Measurements from ENCODE around the gene PALD1.

The PALD1 gene

DNA sequence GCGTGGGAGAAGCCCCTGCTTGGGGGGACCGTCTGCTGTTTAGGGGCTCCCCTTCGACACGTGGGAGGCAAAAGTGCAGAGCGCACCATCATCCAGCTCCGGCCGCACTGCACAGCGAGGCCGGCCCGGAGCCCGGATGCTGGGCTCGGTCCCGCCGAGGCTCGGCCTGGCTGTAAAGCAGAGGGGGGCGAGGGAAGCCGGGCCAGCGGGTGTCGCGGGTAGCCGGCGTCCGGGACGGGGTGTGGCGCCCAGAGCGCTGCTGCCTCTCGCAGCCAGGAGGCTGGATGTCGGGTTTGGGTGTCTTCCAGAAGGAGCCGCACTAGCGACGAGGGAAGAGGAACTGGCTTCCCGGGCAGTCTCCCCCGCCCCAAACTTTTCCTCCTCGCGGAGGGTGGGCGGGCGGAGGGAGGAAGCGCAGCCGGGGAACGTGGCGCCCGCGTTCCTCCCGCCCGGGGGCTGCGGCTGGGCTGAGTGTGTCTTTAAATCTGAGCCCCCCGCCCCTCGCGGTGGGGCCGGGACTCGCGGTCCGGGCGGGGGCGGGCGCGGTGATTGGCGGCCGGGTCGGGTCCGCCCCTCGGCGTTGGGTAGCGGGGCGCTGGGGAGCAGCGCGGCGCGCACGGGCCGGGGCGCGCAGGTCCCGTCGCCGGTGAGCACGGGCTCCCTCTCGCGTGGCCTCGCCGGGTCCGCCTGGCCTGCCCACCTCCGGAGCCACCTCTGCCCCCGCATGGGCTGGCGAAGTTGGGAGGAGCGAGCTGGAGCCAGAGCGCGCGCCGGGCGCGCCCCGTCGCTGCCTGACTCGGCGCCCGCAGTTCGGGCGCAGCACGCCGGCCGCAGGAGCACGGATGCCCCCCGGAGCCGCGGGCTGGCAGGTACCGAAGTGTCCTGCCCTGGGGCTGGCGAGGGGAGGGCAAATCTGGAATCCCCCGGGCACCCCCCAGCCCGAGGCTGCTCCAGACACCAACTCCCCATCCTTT lies at the start of gene PALD1:
Gene PALD1 (plus strand): TSS at position 577 of the 974 bp plus-strand sequence. CDS start 47,185 bp downstream, outside the sequence.
- DNase-seq: no peak

DNA sequence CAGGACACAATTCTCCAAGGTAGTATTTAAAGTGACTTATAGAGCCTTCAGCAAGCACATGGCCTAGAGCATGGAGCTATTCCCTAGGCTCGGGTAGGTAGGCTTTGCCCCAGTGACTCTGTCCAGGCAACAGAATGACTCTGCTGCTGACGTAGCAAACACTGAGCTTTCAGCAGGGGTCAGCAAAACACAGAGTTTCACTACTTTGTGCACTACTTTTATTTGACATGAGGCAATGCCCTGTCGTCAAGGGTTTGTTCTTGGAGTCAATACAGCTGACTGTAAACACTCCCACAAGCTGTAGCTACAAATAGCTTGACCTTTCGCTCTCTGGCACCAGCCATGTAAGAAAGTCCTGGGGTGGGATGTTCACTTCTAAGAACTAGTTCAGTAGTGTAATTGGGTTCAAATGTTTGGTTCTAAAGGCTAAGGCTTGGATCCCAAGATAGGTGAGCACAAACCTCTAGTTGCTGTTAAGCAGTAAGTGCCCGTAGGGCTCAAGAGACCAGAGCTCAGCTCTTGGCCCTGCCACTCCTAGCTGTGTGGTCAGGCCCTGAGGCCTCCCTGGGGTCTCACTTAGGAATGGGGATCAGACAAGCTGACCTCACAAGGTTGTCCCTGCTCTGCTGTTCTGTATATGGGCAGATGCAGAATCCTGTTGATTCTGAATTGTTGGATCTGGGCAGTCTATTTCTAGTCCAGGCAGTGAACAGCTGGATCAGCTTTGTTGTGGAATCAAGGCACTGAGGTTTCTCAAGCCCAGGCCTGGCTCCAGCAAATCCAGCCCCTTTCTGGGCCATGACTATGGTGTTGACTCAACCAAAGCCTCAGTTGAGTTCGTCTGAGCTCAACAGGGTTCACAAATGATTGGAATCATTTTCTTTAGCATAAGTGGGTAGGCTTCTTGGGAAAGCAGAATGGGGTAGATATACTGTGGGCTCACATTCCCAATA lies 47.8 kb upstream of the PALD1 start:
- no peak for DNase-seq

DNA sequence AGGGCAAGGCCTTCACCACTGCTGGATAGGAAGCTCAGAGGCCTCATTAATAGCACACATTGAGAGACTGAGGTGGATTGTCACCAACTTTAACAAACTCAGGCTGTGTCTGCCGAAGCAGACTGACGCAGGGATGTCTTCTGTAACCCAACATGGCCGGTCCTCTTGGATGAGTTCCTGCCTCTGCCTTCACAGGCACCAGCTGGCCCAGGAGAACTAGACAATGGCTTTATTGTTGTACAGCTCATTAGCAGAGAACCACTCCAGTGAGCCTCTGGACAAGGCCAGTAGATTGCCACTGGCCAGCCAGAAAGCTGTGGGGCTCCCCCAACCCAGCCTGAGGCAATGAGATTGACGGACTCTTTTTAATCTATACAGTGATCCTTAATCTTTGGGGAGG lies 46.5 kb upstream of the PALD1 start:
- DNase-seq: no peak

DNA sequence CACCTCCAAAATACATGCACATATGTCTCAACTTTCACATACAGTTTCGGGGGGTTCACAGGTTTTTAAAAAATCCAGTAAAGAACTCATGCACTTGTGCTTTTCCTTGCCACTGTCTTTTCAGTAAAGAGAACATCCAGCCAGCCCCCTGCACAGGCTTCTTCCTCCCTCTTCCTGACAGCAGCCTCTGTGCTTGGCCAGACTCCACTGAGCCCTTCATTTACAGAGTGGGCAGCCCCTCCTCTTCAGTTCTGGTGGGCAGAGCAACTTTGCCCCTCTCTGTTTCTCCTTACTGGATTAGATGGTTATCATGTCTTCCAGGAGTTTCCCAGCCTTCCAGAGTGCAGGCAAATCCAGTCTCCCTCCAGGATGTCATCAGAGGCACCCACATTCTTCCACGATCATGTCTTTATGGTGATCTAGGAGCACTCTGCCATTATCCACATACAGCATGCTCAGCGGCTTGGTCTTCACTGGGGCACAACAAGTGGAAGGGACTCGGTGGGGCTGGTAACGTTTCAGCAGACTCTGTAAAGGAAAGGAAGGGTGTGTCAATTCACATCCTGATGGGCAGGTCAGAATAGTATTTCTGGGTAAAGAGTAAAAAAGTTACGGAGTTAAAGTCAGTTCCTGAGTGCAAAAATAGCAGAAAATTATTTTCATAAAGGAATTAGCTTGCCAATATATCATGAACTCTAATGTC lies 45.9 kb upstream of the PALD1 start:
- DNase-seq: no peak

DNA sequence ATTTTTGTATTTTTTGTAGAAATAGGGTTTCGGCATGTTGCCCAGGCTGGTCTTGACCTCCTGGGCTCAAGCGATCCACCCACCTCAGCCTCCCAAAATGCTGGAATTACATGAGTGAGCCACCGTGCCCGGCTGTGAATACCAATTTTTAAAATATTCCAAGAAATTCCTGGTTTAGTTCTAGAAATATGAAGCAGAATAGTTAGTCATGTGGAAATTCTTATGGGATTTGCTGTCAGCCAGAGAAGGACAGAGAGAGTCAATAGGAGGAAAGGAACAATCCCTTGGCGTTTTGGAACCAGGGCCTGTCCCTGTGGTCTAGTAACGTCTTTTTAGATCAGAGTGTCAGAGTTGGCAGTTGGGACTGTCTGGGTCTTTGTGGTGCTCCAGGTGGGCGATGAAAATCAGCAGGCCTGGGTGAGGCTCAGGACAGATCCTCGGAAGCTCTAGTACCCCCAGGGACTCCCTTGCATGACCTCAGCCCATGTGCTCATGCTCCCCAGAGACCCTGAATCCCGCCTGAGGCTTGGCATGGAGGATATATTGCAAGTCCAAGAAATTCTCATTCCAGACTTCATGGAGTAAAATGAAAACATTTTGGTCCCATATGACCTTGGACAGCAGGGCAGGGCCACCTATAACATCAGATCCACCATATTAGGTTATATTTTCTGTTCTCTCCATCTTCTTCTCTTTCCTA lies 44.8 kb upstream of the PALD1 start:
- no peak for DNase-seq

DNA sequence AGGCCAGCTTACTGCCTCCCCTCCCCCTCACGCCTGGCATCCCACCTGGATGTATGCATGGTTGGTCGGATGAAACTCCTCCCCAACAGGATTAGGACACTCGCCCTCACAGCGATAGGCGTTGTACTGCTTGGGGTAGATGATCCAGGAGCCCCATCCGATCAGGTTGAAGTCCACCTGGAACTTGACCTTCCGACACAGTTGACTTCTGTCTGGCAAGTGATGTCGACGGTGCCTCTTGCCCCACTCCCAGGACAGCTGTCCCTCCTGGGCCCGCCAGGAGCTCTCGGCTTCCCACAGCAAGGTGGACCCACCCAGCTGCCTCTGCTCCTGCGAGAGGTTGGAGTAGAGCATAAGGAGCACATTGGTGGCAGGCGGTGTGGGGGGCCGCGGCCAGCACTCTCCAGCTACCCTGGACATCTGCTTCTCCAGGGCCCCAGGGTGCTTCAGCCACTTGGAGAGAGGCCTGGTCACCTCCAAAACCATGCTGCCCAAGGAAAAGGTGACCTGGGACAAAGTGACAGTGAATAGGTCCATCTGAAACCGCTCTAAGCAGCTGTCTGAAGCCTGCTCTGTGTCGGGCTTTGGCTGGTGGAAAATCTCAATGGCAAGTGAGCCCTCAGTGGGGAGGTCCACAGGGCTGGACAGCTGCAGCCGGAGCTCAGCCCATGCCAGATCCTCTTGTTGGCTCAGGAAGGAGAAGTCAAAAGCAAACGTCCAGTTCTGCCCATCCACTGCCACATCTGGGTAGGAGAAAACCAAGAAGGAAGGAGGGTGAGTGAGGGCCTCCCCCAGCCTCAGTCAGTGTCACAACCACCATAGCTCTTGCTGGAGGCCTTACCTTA lies 43.1 kb upstream of the PALD1 start:
- DNase-seq: no peak

DNA sequence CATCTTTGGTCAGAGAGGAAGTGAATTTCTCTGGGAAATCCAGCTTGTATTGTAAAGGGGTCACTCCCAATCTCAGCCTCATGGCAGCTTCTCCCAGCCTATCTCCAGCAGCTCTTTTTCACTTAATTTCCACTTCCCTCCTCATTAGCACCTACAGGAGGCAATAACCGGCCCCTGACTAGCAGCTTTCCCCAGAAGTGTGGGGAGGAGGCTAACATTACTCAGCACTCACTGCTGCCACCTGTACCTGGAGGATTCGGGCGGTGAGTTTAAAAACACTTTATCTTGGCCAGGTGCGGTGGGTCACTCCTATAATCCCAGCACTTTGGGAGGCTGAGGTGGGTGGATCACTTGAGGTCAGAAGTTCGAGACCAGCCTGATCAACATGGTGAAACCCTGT lies 40.8 kb upstream of the PALD1 start:
- DNase-seq: no peak

DNA sequence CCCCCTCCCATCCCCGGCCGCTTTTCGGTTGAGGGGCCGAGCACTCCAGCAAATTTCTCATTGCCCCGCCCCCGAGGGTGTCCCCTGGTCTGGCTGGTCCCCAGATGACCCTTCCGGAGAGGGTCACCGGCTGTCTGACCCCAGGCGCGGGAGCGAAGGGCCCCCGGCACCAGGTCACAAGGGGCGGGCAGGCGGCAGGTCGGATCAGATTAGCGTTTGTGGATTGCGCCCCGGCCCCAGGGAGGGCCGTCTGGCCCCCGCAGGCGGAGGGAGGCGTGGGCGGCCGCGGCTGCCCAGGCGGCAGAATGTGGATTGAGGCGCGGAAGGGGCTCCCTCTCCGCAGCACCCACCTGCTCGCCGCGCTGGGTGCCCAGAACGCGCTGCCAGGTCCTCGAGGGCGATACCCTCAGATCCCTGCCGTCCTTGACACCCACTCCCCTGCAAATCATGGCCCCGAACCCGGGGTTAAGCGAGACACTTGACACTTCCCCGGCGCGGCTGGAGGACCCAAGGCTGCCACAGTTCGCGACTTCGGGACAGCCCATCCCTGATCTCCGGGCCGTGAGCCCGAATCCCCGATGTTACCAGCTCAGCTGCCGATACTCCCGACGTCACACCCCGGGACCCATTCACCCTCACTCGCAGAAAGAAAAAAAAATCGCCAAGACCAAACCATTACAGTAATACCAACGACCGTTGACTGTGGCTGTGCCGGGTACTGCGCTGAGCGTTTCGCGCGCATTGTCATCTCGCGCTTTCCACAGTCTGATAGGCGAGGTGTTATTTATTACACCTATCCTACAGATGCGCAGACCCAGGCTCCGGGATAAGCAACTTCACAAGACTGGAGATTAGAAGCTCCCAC lies 38.0 kb upstream of the PALD1 start:
- DNase-seq: no peak

DNA sequence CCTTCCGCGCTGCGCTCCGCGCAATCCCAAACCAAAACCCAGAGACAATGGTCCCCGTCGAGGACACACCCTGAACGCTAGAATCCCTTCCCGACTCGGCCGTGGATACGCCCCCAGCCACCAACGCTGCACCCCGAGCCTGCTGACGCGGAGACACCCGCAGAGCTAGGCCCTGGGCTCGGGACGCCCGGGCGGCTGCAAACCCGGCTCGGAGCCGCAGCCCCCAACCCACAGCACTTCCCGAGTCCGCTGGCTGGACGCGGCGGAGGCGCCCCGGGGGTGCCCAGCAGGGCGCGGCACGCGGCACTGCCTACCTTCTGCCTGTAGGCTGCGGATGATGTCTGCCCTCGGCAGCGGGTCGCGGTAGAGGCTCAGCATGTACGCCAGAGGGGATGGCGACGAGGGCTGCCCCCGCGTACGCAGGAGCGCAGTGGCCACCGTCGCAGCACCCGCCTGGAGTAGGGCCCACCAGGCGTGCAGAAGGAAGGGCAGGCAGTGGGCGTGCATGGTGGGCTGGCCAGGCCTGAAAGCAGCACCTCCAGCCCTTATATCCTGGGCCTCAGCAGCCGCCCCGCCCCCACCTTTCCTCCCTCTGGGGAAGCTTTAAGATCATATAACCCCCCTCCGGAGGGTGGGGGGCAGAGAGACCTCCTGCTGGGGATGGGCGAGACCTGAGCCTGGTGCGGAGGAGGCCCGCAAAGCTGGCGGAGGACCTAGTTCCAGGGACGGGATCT lies 37.2 kb upstream of the PALD1 start, which contains the start of gene NODAL:
Gene NODAL (minus strand): TSS at position 521 of the 734 bp plus-strand sequence. CDS start 14 bp downstream, at position 507.
- no peak for DNase-seq

DNA sequence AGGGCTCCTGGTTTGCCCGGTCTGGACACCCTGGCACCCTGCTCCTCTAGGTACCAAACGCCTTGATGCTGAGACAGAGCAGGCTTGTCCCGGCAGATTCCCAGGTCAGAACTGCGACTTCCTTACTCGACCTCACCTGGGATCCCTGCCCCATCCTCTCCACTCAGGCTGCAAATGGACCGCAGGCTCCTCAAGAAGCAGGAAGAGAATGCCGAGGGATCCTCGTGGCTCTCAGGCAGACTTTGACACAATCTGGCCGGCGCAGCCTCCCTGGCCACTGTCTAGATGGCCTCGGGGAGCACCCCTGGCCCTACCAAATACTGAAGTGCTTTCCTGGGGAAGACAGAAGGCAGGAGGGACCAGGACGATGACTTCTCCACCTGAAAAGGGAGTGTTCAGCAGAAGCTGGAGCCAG lies 36.7 kb upstream of the PALD1 start:
- DNase-seq: no peak

DNA sequence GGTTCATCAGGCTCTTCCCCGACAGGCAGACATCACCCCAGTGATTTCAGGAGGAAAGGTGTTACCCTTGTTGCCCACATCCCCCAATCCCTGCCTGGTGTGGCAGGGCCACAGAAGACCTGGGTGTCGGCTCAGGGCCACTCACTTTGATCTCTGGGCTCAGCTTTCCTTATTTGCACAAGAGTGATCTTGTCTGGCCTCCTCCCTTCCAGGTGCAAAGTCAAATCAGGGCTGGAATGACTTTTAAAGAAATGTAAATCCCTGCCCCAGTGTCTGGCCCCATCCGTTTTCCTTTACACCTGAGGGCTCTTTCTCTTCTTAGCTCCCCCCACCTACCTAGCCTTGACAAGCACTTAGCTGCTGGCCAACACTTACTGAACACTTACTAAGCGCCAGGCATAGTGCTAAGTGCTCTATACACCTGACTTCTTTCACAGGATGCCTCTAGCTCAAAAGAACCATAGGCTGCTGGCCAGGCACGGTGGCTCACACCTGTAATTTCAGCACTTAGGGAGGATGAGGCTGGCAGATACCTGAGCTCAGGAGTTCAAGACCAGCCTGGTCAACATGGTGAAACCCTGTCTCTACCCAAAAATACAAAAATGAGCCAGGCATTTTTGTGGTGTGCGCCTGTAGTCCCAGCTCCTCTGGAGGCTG lies 36.1 kb upstream of the PALD1 start:
- no peak for DNase-seq

DNA sequence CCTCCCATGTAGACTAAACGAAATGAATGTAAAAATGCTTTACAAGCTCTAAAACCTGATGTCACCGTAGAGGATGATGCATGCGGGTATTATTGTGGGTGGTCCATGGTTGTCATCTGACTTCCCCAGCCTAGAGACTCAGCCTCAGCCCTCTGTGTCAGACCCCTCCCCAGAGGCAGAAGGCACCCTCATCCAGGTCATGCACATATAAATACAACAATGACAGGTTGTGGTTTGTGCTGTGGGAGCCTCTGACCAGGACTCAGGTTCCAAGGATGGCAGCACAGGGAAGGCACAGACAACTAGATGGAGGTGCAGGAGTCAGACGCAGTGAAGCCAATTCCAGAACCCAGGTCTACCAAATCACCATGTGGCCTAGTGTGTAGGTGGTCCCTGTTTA lies 33.8 kb upstream of the PALD1 start:
- no peak for DNase-seq

DNA sequence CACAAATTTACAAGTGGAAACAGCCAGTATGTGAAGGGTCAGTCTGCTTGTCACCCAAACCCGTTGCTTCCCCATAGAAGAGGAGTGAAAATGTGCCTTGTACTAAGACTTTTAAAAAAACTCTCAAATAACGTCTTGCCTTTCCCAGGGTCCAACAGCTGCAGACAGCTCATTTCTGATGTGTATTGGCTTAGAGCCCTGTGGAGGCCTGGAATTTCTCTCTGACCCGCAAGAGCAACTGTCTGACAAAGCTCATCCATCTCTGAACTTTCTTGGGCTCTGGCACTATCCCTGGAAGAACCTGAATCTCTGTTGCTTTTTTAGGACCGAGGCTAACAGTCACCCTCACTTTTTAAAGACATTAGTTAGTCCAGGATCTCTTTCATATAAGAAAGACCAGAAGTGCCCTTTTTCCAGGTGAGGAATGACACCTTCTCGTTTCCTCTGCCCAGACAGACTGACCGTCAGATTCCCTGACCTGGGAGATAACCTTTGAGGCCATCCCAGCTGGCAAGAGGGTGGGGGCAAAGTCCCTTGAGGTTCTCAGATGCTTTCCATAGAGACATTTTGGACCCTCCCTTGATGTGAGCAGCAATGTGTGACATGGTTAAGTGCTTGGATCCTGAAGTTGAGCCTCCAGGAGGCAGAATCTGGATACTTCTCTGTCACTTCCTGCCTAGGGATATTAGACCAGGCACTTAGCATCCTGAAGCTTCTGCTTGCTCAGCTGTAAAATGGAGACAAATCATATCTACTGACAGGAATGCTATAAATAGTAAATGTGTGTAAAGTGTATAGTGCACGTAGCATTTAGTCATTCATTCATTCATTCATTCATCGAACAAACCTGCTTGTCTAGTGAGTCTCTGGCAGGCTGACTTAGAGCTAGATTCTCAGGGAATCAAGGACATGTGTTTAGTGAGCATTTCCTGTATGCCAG lies 32.6 kb upstream of the PALD1 start:
- no peak for DNase-seq

DNA sequence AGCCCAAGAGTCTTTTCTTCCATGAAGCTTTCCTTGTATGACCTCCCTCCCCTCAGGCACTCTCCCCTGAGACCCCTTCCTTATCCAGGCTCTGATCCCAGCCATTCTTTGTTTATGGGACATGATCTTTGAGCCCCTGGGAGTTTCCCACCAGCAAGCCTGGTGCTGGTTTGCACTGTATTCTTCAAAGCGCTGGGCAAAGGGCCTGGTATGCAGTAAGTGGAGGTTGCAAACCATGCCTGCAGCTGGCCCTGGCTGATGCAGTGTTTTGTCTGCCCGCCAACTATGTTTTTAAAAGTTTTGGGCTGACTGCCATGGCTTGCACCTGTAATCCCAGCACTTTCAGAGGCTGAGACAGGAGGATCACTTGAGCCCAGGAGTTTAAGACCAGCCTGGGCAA lies 30.3 kb upstream of the PALD1 start:
- no peak for DNase-seq

DNA sequence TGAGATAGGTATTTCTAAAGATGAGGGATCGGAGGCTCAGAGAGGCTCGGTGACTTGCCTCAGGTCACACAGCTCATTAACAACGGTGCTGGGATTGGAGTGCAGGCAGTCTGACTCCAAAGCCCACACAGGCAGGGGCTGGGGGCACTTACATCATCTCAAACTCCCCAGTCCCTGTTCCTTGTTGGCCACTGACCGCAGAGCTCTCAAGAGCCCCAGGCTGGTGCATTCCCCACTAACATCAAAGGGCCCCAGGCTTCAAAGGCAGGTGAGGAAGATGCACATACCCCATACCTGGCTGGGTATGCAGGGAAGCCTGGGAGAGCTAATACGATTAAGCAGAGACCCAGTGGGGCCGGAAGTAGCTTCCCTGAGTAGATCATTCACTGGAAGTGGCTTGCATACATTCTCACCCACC lies 23.3 kb upstream of the PALD1 start:
- DNase-seq: no peak

DNA sequence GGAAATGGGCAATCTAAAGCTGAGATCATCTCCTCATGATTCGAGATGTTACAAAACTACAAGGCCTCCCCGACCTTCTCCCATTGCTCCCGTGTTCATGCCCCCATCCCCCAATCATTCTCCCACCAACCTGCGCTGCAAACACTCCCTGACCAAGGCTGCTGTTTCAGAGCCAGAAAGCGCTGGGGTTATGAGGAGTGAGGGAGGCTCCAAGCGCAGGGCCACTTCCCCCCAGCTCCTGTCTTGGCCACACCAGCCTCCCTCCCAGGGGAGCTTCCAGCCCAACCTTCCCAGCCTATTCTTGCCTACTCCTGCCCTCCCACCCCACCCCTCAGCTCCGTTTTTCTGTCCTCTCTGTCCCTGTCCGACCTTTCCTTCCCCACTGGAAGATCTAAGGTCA lies 22.4 kb upstream of the PALD1 start:
- no peak for DNase-seq

DNA sequence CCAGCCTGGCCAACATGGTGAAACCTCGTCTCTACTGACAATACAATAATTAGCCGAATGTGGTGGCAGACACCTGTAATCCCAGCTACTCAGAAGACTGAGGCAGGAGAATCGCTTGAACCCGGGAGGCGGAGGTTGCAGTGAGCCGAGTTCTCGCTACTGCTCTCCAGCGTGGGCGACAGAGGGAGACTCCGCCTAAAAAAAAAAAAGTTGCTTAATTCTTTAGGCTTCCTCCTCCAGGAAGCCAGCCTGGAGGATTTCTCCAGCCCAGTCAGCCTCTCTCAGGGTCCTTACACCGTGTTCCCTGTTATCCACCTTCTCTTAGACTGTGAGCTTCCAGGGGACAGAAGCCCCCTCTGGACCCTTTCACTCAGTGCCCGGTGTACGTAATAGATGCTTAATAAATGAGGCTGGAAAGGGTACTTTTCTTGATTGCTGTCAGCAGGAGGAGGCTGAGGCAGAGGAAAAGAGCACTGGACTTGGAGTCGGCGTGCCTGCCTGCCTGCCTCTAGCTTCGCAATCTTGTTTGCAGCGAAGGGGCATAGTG lies 20.7 kb upstream of the PALD1 start:
- DNase-seq: no peak

Data from cortex of kidney (tissue), 1 donor.